ENCODE results near the gene TSPO.

TSPO gene

GRCh38 chr22:43201486-43202219 lies 50.3 kb downstream of the TSPO start:
- DNase-seq (ENCODE audit: low read depth, low spot score), result no peak

- no peak for DNase-seq (ENCODE audit: low read depth, low spot score)
These were observed 51.0 kb downstream of the TSPO start for GRCh38 chr22:43202326-43202725.

DNA sequence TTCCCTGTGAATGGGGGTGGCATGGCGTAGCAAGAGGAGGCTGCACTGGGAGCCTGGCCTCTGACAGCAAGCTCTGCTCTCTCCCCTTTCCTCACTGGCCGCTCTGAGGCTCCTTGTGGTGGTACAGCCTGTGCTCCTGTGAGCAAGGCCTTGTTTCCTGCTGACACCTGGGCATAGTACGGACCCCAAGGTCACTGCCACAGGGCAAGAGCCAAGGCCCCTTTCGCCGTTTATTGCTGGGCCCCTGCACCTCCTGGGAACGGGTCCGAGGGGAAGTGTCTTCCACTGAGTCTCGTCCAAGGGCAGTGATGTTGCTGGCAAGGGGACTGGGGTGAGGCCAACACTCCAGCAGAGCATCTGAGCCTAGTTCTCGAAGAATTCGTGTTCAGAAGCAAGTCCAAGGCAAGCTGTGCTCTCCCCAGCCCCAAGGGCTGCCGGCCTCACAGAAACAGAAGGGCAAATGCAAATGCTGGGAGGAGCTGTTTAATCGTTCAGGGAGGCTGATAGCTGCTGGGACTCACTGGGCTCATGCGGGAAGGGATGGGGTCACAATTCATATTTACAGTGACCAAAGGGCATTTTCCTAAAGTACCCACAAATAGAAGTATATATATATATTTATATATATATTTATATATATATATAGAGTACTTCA lies 51.5 kb downstream of the TSPO start:
- DNase-seq (ENCODE audit: low read depth, low spot score), result no peak

DNA sequence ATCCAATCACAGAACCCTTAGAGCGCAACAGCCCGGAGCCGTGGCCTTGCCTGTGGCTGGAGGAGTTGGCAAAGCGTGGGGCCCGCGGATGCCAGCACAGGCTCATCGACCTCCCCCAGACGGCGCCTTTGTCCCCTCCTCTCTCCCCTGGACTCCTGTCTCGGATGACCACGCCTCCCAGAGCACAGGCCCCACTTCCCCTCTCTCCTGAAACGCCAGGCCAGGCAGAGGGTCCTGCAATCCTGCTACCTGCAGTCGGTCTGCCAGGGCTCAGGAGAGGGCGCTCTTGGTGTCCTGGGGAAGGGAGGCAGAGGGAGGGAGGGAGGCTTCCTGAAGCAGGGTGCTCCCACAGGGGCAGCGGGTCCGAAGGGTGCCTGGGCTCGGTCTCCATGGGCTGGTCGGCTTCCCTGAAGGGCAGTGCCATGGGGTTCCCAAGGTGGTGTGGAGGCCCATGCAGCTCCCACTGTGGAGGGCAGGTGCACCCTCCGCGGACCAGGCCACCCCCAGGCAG lies 52.2 kb downstream of the TSPO start:
- DNase-seq (ENCODE audit: low read depth, low spot score), result no peak

GRCh38 chr22:43205261-43205691 lies 53.9 kb downstream of the TSPO start:
- no peak for DNase-seq (ENCODE audit: low read depth, low spot score)

- no peak for DNase-seq (ENCODE audit: low read depth, low spot score)
These were observed 54.6 kb downstream of the TSPO start for GRCh38 chr22:43205748-43206508.

- no peak for DNase-seq (ENCODE audit: low read depth, low spot score)
These were observed 55.3 kb downstream of the TSPO start for GRCh38 chr22:43206509-43207161.

GRCh38 chr22:43207386-43207785 lies 56.0 kb downstream of the TSPO start:
- DNase-seq (ENCODE audit: low read depth, low spot score), result no peak

DNA sequence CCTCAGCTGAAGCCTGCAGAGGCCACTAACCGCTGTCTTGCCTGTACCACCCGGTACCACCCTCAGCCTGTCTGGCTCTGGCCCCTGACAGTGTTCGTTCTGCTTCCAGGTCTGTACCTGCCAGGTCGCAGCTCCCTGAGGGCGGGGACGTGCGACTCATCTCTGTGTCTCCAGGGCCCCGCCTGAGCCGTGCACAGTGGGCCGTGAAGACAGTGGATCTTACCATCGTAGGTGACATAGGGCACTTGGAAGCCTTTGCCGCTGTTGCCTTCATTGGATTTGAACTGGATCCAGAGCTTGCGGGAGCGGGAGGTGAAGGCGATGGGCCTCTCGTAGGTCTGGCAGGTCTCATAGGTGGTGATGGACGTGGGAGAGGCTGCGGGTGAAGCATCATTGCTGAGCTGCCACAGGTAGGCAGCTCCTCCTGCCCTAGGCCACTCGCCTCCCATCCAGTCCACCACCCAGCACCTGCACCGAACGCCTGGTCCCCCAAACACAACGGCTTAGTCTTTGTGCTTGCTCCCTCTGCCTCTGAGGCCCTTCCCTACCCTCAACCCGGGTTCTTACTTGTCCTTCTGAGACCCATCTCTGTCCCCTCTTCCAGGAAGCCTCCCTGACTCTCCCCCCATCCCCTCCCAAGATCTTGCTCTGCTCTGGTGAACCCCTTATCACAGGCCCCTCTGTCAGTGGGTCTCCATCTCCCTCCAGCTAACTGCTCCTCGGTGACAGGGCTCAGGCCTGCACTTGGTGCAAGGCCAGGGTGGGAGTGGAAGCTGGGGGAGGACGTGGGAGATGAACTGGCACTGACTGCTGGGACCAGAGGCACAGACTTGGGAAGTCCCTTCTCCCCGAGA lies 56.7 kb downstream of the TSPO start:
- no peak for DNase-seq (ENCODE audit: low read depth, low spot score)

- no peak for DNase-seq (ENCODE audit: low read depth, low spot score)
These were observed 57.6 kb downstream of the TSPO start for GRCh38 chr22:43208703-43209522.

DNA sequence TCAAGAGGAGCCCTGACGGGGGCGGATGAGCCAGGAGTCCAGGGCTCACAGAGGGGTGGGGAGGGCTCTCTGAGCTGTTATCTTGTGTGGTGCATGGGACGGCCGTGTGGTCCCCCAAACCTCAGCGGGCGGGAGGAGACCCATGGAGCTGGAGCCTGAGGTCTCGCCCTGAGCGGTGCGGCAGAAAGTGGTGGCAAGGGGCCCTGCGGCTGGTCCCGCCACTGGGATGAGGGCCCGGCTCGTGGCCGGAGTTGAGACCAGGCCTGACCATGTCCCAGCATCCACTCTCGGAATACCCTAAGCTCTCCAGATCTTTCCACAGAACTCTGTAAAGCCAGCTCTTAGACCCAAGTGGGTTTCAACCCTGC lies 58.1 kb downstream of the TSPO start:
- DNase-seq (ENCODE audit: low read depth, low spot score), result no peak

GRCh38 chr22:43209971-43210370 lies 58.6 kb downstream of the TSPO start:
- no peak for DNase-seq (ENCODE audit: low read depth, low spot score)

DNA sequence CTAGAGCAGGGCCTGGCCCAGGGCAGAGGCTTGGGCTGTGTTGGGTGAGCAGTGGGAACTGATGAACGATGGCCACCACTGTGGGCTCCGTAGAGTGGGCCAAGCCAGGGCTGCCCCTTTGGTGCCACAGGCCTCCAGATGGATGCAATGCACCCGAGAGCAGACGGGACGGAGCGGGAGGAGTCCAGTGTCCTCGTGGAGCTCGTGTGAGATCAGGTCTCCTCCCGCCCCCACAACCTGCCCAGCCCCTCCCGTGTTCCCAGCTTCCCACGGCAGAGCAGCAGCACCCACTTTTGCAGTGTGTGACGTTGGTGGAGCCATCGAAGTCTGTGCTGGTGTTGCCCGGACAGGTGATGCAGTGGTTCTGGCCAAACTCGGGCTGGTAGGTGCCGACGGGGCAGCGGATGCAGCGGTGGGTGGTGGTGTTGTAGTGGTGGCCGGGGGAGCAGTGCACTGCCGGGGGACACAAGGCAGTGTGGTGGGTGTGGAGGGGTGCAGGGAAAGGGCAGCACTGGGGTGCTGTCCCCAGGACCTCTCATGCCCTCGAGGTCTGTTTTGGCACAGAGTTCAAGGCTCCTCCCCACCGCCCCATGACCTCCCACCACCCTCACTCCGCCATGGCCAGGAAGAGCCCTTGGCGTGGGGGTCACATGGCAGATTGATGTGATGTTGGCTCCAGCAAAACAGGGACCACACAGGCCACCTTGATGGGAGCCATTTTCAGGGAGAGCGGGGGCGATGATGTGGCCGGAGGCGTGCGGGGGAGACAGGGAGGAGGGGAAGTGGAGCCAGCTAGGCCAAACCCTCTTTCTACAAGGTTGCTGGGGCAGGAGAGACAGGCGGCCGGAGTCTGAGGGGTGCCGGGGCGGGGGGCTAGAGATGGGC lies 59.5 kb downstream of the TSPO start:
- DNase-seq (ENCODE audit: low read depth, low spot score), result no peak

- DNase-seq (ENCODE audit: low read depth, low spot score), result no peak
These were observed 60.6 kb downstream of the TSPO start for GRCh38 chr22:43211941-43212433.

GRCh38 chr22:43212434-43212952 lies 61.1 kb downstream of the TSPO start:
- no peak for DNase-seq (ENCODE audit: low read depth, low spot score)

All from iPS DF 19.7 (cell line).